HepG2 (cell line): Measurements from ENCODE around the gene ALDH1L2. TPM values are rescaled to one million over a fixed set of nuclear protein-coding genes. Genes with fewer than 3 reads are reported as not detected.

Source experiments
- AGO1 ChIP-seq: fragments of 200-400 bp; formaldehyde crosslinking; IDR thresholded peaks from 2 replicates; pipeline ENCODE4 v1.6.1; 2017; ENCODE audit warnings: mild to moderate bottlenecking, low read depth, low read length, moderate library complexity; ENCODE audit not compliant: poor library complexity, severe bottlenecking
- BCL6 ChIP-seq: IDR thresholded peaks from 2 replicates; pipeline ENCODE4 v1.6.1; 2016; ENCODE audit warnings: missing genetic modification reagents, missing compliant biosample characterization
- CBFB ChIP-seq: sonication (generic); formaldehyde crosslinking; IDR thresholded peaks from 2 replicates; pipeline ENCODE4 v1.4.0; 2020; ENCODE audit warnings: missing genetic modification reagents
- HOXA7 ChIP-seq: sonication (generic); formaldehyde crosslinking; IDR thresholded peaks from 2 replicates; pipeline ENCODE4 v1.8.1; 2022; ENCODE audit warnings: mild to moderate bottlenecking, missing genetic modification reagents, moderate library complexity
- ISX ChIP-seq: sonication (generic); formaldehyde crosslinking; conservative IDR thresholded peaks from 2 replicates; pipeline ENCODE4 v1.5.0; 2020; ENCODE audit warnings: missing genetic modification reagents
- MAF1 ChIP-seq: sonication (generic); formaldehyde crosslinking; IDR thresholded peaks from 2 replicates; pipeline ENCODE4 v1.5.0; 2020; ENCODE audit warnings: missing genetic modification reagents, borderline replicate concordance
- PRMT3 ChIP-seq: sonication (generic); formaldehyde crosslinking; IDR thresholded peaks from 2 replicates; pipeline ENCODE4 v1.8.1; 2022; ENCODE audit warnings: low read depth, mild to moderate bottlenecking, moderate library complexity, missing genetic modification reagents, borderline replicate concordance
- RARA ChIP-seq: IDR thresholded peaks from 2 replicates; pipeline ENCODE4 v1.6.1; 2016; ENCODE audit warnings: missing genetic modification reagents, missing compliant biosample characterization
- RBM22 ChIP-seq: fragments of 200-400 bp; formaldehyde crosslinking; optimal IDR thresholded peaks from 2 replicates; pipeline ENCODE3; 2017; ENCODE audit warnings: mild to moderate bottlenecking, low read length, moderate library complexity
- RXRB ChIP-seq: IDR thresholded peaks from 2 replicates; pipeline ENCODE4 v1.6.1; 2016; ENCODE audit warnings: borderline replicate concordance, missing genetic modification reagents, missing compliant biosample characterization
- SMAD3 ChIP-seq: sonication (generic); formaldehyde crosslinking; IDR thresholded peaks from 2 replicates; pipeline ENCODE4 v1.4.0; 2020; ENCODE audit warnings: missing genetic modification reagents
- SMARCE1 ChIP-seq: fragments of 450-650 bp; IDR thresholded peaks from 2 replicates; pipeline ENCODE4 v1.6.1; 2017; ENCODE audit warnings: borderline replicate concordance
- SUZ12 ChIP-seq: fragments of 150-350 bp; IDR thresholded peaks from 2 replicates; pipeline ENCODE4 v1.6.1; 2014; ENCODE audit warnings: low read depth, low read length
- TSC22D2 ChIP-seq: sonication (generic); formaldehyde crosslinking; IDR thresholded peaks from 2 replicates; pipeline ENCODE4 v1.5.1; 2020; ENCODE audit warnings: missing genetic modification reagents, mild to moderate bottlenecking, borderline replicate concordance
- WIZ ChIP-seq: sonication (generic); formaldehyde crosslinking; IDR thresholded peaks from 2 replicates; pipeline ENCODE4 v1.5.1; 2020; ENCODE audit warnings: mild to moderate bottlenecking, missing genetic modification reagents
- YEATS4 ChIP-seq: sonication (generic); formaldehyde crosslinking; IDR thresholded peaks from 2 replicates; pipeline ENCODE4 v1.4.0; 2020; ENCODE audit warnings: missing genetic modification reagents, borderline replicate concordance
- ZFAT ChIP-seq: sonication (generic); formaldehyde crosslinking; conservative IDR thresholded peaks from 2 replicates; pipeline ENCODE4 v1.8.1; 2023; ENCODE audit warnings: missing genetic modification reagents, inconsistent platforms
- ZFY ChIP-seq: sonication (generic); formaldehyde crosslinking; IDR thresholded peaks from 2 replicates; pipeline ENCODE4 v1.4.0; 2020; ENCODE audit warnings: missing genetic modification reagents
- ZFYVE20 ChIP-seq: sonication (generic); formaldehyde crosslinking; IDR thresholded peaks from 2 replicates; pipeline ENCODE4 v1.8.0; 2023; ENCODE audit warnings: low read depth, mild to moderate bottlenecking, moderate library complexity, missing genetic modification reagents, borderline replicate concordance
- ZMAT5 ChIP-seq: sonication (generic); formaldehyde crosslinking; IDR thresholded peaks from 2 replicates; pipeline ENCODE4 v1.5.0; 2020; ENCODE audit warnings: mild to moderate bottlenecking, low read depth, missing genetic modification reagents, borderline replicate concordance
- ZNF230 ChIP-seq: sonication (generic); formaldehyde crosslinking; IDR thresholded peaks from 2 replicates; pipeline ENCODE4 v1.4.0; 2020; ENCODE audit warnings: mild to moderate bottlenecking, missing genetic modification reagents
- ZNF709 ChIP-seq: sonication (generic); formaldehyde crosslinking; IDR thresholded peaks from 2 replicates; pipeline ENCODE4 v1.5.0; 2020; ENCODE audit warnings: mild to moderate bottlenecking, missing genetic modification reagents
- ZNF773 ChIP-seq: sonication (generic); formaldehyde crosslinking; IDR thresholded peaks from 2 replicates; pipeline ENCODE4 v1.4.0; 2020; ENCODE audit warnings: missing genetic modification reagents, borderline replicate concordance
- ZNF790 ChIP-seq: sonication (generic); formaldehyde crosslinking; IDR thresholded peaks from 2 replicates; pipeline ENCODE4 v1.8.0; 2022; ENCODE audit warnings: missing genetic modification reagents, mild to moderate bottlenecking, borderline replicate concordance
- ZSCAN21 ChIP-seq: sonication (generic); formaldehyde crosslinking; IDR thresholded peaks from 2 replicates; pipeline ENCODE4 v1.8.0; 2022; ENCODE audit warnings: mild to moderate bottlenecking, missing genetic modification reagents, moderate library complexity, borderline replicate concordance
- polyA plus RNA-seq, 8 experiments: library from polyadenylated mRNA; depleted of rRNA in 3 of 8; stranded (reverse) in 7 of 8; unstranded in 1 of 8; fragments of >200 nt; fragmentation: Illumina TruSeq in 4 of 8; extraction: Trizol in 4 of 8; gene quantifications; 2 replicates each; pipeline versions ENCODE4 v1.2.1 to v1.2.3, GENCODE V29; 2011 to 2016; ENCODE audit warnings: low read depth in 4 of 8, missing spikeins in 1 of 8, mixed read lengths in 1 of 8; ENCODE audit not compliant: insufficient read depth in 1 of 8
- total RNA-seq, 5 experiments: library from RNA; depleted of rRNA; stranded (reverse); fragments of >200 nt; fragmentation: Illumina TruSeq; extraction: Trizol; gene quantifications; 2 replicates each; pipeline ENCODE4 v1.2.3, GENCODE V29; 2016; ENCODE audit warnings: low read depth in 1 of 5

The ALDH1L2 gene
- total and polyA plus RNA-seq, 2 of the 13 experiments (the other 11 are each of a cell fraction or from before 2014, with no cell fraction given) = 0.40 to 4.6 TPM

GRCh38 chr12:105040476-105040875 is 43.8 kb downstream of the ALDH1L2 start (continued):
- no peak for TF ChIP-seq PRMT3 (CRISPR knock-in tag)
- TF ChIP-seq ZMAT5 (CRISPR knock-in tag) = no peak
- TF ChIP-seq RXRB (CRISPR knock-in tag) = peak; percentile 18; the same call in 1 of the 2 replicates
- no peak for TF ChIP-seq SMAD3
- 0 out of 2 replicates have a peak, but pooled peaks have one; percentile 14 for TF ChIP-seq BCL6 (CRISPR knock-in tag)
- no peak for TF ChIP-seq ISX (CRISPR knock-in tag)
- TF ChIP-seq ZSCAN21 (CRISPR knock-in tag) = no peak
- no peak for TF ChIP-seq CBFB (CRISPR knock-in tag)
- no peak for TF ChIP-seq ZNF773 (CRISPR knock-in tag)
- TF ChIP-seq MAF1 (CRISPR knock-in tag) = no peak
- no peak for TF ChIP-seq AGO1
- peak; percentile 51; the same call in 1 of the 2 replicates for TF ChIP-seq RARA
- TF ChIP-seq HOXA7 (CRISPR knock-in tag) = no peak
- TF ChIP-seq TSC22D2 (CRISPR knock-in tag) = no peak
- TF ChIP-seq ZNF230 (CRISPR knock-in tag) = no peak
- TF ChIP-seq ZFYVE20 (CRISPR knock-in tag) = no peak
- no peak for TF ChIP-seq ZNF709 (CRISPR knock-in tag)
- TF ChIP-seq RBM22 = no peak
- no peak for TF ChIP-seq ZFY (CRISPR knock-in tag)
- no peak for TF ChIP-seq YEATS4 (CRISPR knock-in tag)
- no peak for TF ChIP-seq ZFAT (CRISPR knock-in tag)
- TF ChIP-seq ZNF790 = no peak
- no peak for TF ChIP-seq WIZ (CRISPR knock-in tag)
- no peak for TF ChIP-seq SUZ12
- TF ChIP-seq SMARCE1 = no peak
- TF ChIP-seq, all 625 proteins: peak for 5
